A549 (cell line): ENCODE measurements around the gene EEFSEC. TPM values are rescaled to one million over a fixed set of nuclear protein-coding genes. Genes with fewer than 3 reads are reported as not detected.

Experiments
- ATAC-seq, 2 experiments: fragments of 200-7000 bp in 1 of 2; fragments of >200 bp in 1 of 2; cut with Nextera tagmentation in 1 of 2; cut with Tn5 transposase in 1 of 2; 3 replicates each; pipeline versions ENCODE4 v1.8.0 to v1.9.1; 2018 to 2020; ENCODE audit warnings: mild to moderate bottlenecking in 1 of 2, moderate library complexity in 1 of 2
- CTCF ChIA-PET: fragments of 300-600 bp; sonication (Branson Sonifier 250); formaldehyde crosslinking; extraction: SDS; loops from one replicate; lab custom pipeline; 2021; ENCODE audit warnings: antibody characterized with exemption, inconsistent platforms; lab: Yijun Ruan, JAX
- POLR2A ChIA-PET: fragments of 350-600 bp; formaldehyde crosslinking; extraction: SDS; loops from one replicate; lab custom pipeline; 2021; ENCODE audit warnings: antibody characterized with exemption, inconsistent platforms; lab: Yijun Ruan, JAX
- DNase-seq, 2 experiments: peaks; one replicate each; pipeline versions ENCODE4 v3.0.0 to v3.0.0-alpha.2; 2011 to 2016; ENCODE audit warnings: low read depth in 1 of 2, low spot score in 1 of 2
- FAIRE-seq: peaks from 2 replicates; lab custom pipeline; 2011; peaks lifted over from hg19 to GRCh38; lab: Jason Lieb, UNC
- H3K27ac ChIP-seq, 2 experiments: fragments of >200 bp; sonication (Bioruptor Twin); formaldehyde crosslinking; 3 replicates each; pipeline ENCODE4 v1.5.1; 2016 to 2017
- H3K4me1 ChIP-seq: fragments of >200 bp; sonication (Bioruptor Twin); formaldehyde crosslinking; 3 replicates; pipeline ENCODE4 v1.6.1; 2016
- H3K4me2 ChIP-seq: fragments of >200 bp; sonication (Bioruptor Twin); formaldehyde crosslinking; 3 replicates; pipeline ENCODE4 v1.6.1; 2016
- H3K4me3 ChIP-seq: fragments of >200 bp; sonication (Bioruptor Twin); formaldehyde crosslinking; 3 replicates; pipeline ENCODE4 v1.5.1; 2016
- H3K9me3 ChIP-seq: fragments of >200 bp; sonication (Bioruptor Twin); formaldehyde crosslinking; 3 replicates; pipeline ENCODE4 v1.6.1; 2016
- BCL3 ChIP-seq: fragments of >200 bp; sonication (Bioruptor Twin); formaldehyde crosslinking; IDR thresholded peaks from 3 replicates; pipeline ENCODE4 v1.6.1; 2016
- BHLHE40 ChIP-seq: IDR thresholded peaks from 2 replicates; pipeline ENCODE4 v1.6.1; 2012; ENCODE audit warnings: low read depth, low read length, inconsistent platforms
- CTCF ChIP-seq: fragments of >200 bp; sonication (Bioruptor Twin); formaldehyde crosslinking; IDR thresholded peaks from 3 replicates; pipeline ENCODE4 v1.5.1; 2016
- EHMT2 ChIP-seq: fragments of 200-600 bp; sonication (generic); IDR thresholded peaks from 2 replicates; pipeline ENCODE4 v1.6.1; 2016; ENCODE audit warnings: antibody characterized with exemption, low read depth, mild to moderate bottlenecking, moderate library complexity
- ELK1 ChIP-seq: fragments of 150-350 bp; IDR thresholded peaks from 2 replicates; pipeline ENCODE4 v1.6.1; 2014; ENCODE audit warnings: low read depth, mild to moderate bottlenecking, low read length
- ESRRA ChIP-seq: fragments of 150-350 bp; IDR thresholded peaks from 2 replicates; pipeline ENCODE4 v1.6.1; 2014; ENCODE audit warnings: mild to moderate bottlenecking, low read length, borderline replicate concordance
- FOSB ChIP-seq: fragments of 250-450 bp; sonication (Bioruptor Pico); IDR thresholded peaks from 2 replicates; pipeline ENCODE4 v1.5.0; 2020; ENCODE audit warnings: mild to moderate bottlenecking, moderate library complexity
- FOSL2 ChIP-seq, 2 experiments: fragments of 450-650 bp in 1 of 2; fragments of >200 bp in 1 of 2; sonication (Bioruptor Twin) in 1 of 2; formaldehyde crosslinking; IDR thresholded peaks; 2 replicates each; pipeline versions ENCODE4 v1.5.0 to v1.6.1; 2016 to 2020; ENCODE audit warnings: mild to moderate bottlenecking in 1 of 2, moderate library complexity in 1 of 2
- FOXS1 ChIP-seq: fragments of 250-450 bp; sonication (Bioruptor Pico); IDR thresholded peaks from 2 replicates; pipeline ENCODE4 v1.5.0; 2020; ENCODE audit warnings: mild to moderate bottlenecking, moderate library complexity
- HES2 ChIP-seq: fragments of >200 bp; sonication (Bioruptor Twin); formaldehyde crosslinking; IDR thresholded peaks from 2 replicates; pipeline ENCODE4 v1.6.1; 2016
- HOXA7 ChIP-seq: fragments of 250-450 bp; sonication (Bioruptor Pico); IDR thresholded peaks from 2 replicates; pipeline ENCODE4 v1.5.0; 2020; ENCODE audit warnings: mild to moderate bottlenecking, moderate library complexity
- KDM5A ChIP-seq: fragments of 200-600 bp; sonication (generic); IDR thresholded peaks from 2 replicates; pipeline ENCODE4 v1.6.1; 2016; ENCODE audit warnings: antibody characterized with exemption, mild to moderate bottlenecking
- MAZ ChIP-seq: fragments of 150-350 bp; IDR thresholded peaks from 2 replicates; pipeline ENCODE4 v1.6.1; 2014; ENCODE audit warnings: antibody characterized with exemption, low read depth, low read length, borderline replicate concordance
- PBX3 ChIP-seq: IDR thresholded peaks from 2 replicates; pipeline ENCODE4 v1.6.1; 2012
- SREBF2 ChIP-seq: fragments of 450-650 bp; IDR thresholded peaks from 2 replicates; pipeline ENCODE4 v1.6.1; 2014; ENCODE audit warnings: mild to moderate bottlenecking, moderate library complexity
- TFCP2L1 ChIP-seq: fragments of 250-450 bp; sonication (Bioruptor Pico); IDR thresholded peaks from 2 replicates; pipeline ENCODE4 v1.5.0; 2021; ENCODE audit warnings: mild to moderate bottlenecking
- TP53 ChIP-seq: fragments of 250-450 bp; sonication (Bioruptor Pico); IDR thresholded peaks from 2 replicates; pipeline ENCODE4 v1.5.0; 2021; ENCODE audit warnings: mild to moderate bottlenecking, moderate library complexity
- ZC3H11A ChIP-seq: fragments of 450-650 bp; IDR thresholded peaks from 2 replicates; pipeline ENCODE4 v1.6.1; 2014; ENCODE audit warnings: antibody characterized with exemption, mild to moderate bottlenecking
- ZFP36 ChIP-seq: fragments of 450-650 bp; IDR thresholded peaks from 2 replicates; pipeline ENCODE4 v1.6.1; 2014; ENCODE audit warnings: borderline replicate concordance; ENCODE audit not compliant: partially characterized antibody
- WGBS: methylation state at CpG from one replicate; pipeline ENCODE4 v1.1.6; 2017; ENCODE audit errors: missing lambda C conversion rate; 5-methylcytosine and 5-hydroxymethylcytosine counted together
- polyA plus RNA-seq, 4 experiments: library from polyadenylated mRNA; depleted of rRNA in 3 of 4; stranded (reverse); fragments of >200 nt; fragmentation: RNase III in 1 of 4; extraction: RNeasy Plus Mini Kit Qiagen cat#74134 plus additional on column Dnase treatment in 1 of 4; gene quantifications; 2 replicates in 3 of 4; 3 replicates in 1 of 4; pipeline ENCODE4 v1.2.3, GENCODE V29; 2011 to 2017

EEFSEC gene
- polyA plus RNA-seq, 2 of the 4 experiments (the other 2 are of a cell fraction) = 6.9 to 7.3 TPM

- DNase-seq (no peak), ATAC-seq (no peak), FAIRE-seq (no peak)
- no peak overlapping the region for H3K4me2 ChIP-seq
- no peak overlapping the region for H3K27ac ChIP-seq
- no peaks in the 10 kb centered on the region for H3K4me1 ChIP-seq
- CTCF ChIA-PET = no interaction called here
- POLR2A ChIA-PET = no interaction called here
- no peak overlapping the region for H3K4me3 ChIP-seq
- 100% methylated on average over 7 of the region's 8 CpGs for WGBS
- TF ChIP-seq ZFP36 (no peak), PBX3 (no peak), BHLHE40 (no peak)
- no peaks in the 10 kb centered on the region for H3K9me3 ChIP-seq
Observed at GRCh38 chr3:128352326-128352725, 199.0 kb downstream of the EEFSEC start.

- ChIA-PET CTCF (no interaction called here), POLR2A (no interaction called here)
- WGBS = 82% methylated on average over 5 of the region's 8 CpGs
- H3K4me2 ChIP-seq = no peak overlapping the region
- no peaks in the 10 kb centered on the region for H3K9me3 ChIP-seq
- DNase-seq (no peak), ATAC-seq (no peak), FAIRE-seq (no peak)
- no peaks in the 10 kb centered on the region for H3K4me1 ChIP-seq
- H3K27ac ChIP-seq = no peak overlapping the region
- no peak overlapping the region for H3K4me3 ChIP-seq
- TF ChIP-seq HOXA7 (CRISPR knock-in tag) (no peak), ESRRA (no peak), EHMT2 (no peak), HES2 (no peak), TFCP2L1 (no peak), KDM5A (no peak), FOSB (CRISPR knock-in tag) (no peak), ZC3H11A (no peak), ELK1 (no peak), BCL3 (no peak), CTCF (no peak), FOSL2 (IDR thresholded peaks at IDR 0.05) (no peak), FOSL2 (CRISPR knock-in tag; IDR thresholded peaks at IDR 0.05) (no peak), SREBF2 (no peak), FOXS1 (CRISPR knock-in tag) (no peak), PBX3 (no peak), MAZ (no peak), TP53 (CRISPR knock-in tag) (no peak), BHLHE40 (no peak)
Observed at GRCh38 chr3:128353361-128353965, 200.2 kb downstream of the EEFSEC start.
